Neutrophil (primary cell): ENCODE data around the gene FSTL4.

Experiments
- H3K27ac ChIP-seq: fragments of 200-600 bp; sonication (generic); 2 replicates; pipeline ENCODE4 v1.5.1; 2016; ENCODE audit warnings: mild to moderate bottlenecking, moderate library complexity
- H3K27me3 ChIP-seq: fragments of 200-600 bp; sonication (generic); 2 replicates; pipeline ENCODE4 v1.6.0; 2016; ENCODE audit warnings: mild to moderate bottlenecking
- H3K36me3 ChIP-seq: fragments of 200-600 bp; sonication (generic); 2 replicates; pipeline ENCODE4 v1.5.1; 2017
- H3K4me1 ChIP-seq, 2 experiments: fragments of 200-600 bp in 1 of 2; sonication (generic) in 1 of 2; 1 replicate in 1 of 2; 2 replicates in 1 of 2; pipeline versions ENCODE4 v1.5.1 to v1.6.1; 2013 to 2016; ENCODE audit warnings: low read depth in 1 of 2, low read length in 1 of 2, mild to moderate bottlenecking in 1 of 2, moderate library complexity in 1 of 2; ENCODE audit not compliant: control insufficient read depth in 1 of 2, insufficient read depth in 1 of 2
- H3K4me3 ChIP-seq, 2 experiments: fragments of 200-600 bp in 1 of 2; sonication (generic) in 1 of 2; 1 replicate in 1 of 2; 2 replicates in 1 of 2; pipeline ENCODE4 v1.5.1; 2013 to 2016; ENCODE audit warnings: low read depth in 1 of 2, low read length in 1 of 2, mild to moderate bottlenecking in 1 of 2, moderate library complexity in 1 of 2
- H3K9me3 ChIP-seq: fragments of 200-600 bp; sonication (generic); 2 replicates; pipeline ENCODE4 v1.5.1; 2016
- CTCF ChIP-seq: fragments of 200-600 bp; sonication (generic); IDR thresholded peaks from 2 replicates; pipeline ENCODE4 v1.5.1; 2016; ENCODE audit warnings: antibody characterized with exemption

FSTL4 gene

DNA sequence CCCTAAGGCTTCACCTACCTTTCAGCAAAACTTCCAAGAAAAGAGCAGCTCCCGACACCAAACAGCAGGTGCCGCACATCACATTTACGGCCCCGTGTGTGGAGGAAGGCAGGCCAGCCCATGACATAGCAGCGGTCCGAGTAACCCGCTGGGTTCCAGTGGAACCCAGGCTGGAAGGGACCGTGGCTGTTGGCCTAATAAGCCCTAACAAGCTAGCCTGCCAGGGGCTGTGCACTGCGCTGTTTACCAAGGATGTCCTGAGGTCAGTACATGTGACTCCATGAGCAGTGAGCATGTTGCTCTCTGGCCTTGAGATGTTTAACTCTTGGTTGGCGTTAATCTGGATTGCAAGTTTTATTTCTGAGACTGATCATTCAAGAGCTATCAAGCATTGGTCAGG, 131.5 kb downstream of the FSTL4 start:
- H3K4me1 ChIP-seq, result no peaks in the 10 kb centered on the region
- H3K9me3 ChIP-seq, result no peaks in the 10 kb centered on the region
- H3K27me3 ChIP-seq, result peaks cover 52% of the 10 kb centered on the region
- no peaks in the 10 kb centered on the region for H3K36me3 ChIP-seq
- TF ChIP-seq CTCF, result no peak
- no peak overlapping the region for H3K27ac ChIP-seq
- H3K4me3 ChIP-seq, result no peak overlapping the region

DNA sequence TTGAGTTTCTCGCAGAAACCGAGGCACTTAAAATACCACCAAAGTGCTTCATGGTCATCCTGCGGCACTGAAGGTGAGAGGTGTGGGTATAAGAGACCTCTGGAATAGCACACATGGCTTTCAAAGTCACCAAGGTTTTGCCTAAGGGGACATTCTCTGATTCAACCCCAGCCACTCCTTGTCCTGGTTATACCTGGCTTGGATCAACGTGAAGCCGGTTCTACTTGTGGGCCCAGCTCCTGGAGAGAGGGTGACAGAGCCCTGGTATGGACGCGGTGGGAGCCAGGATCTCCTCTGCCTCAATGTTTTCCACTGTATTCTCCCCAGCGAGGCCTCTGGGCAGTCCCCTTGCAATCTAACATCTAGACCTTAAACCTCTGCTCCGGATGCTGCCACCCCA, 132.0 kb downstream of the FSTL4 start:
- Histone ChIP-seq H3K36me3 (no peaks in the 10 kb centered on the region), H3K4me3 (no peak overlapping the region), H3K4me1 (no peaks in the 10 kb centered on the region), H3K27ac (no peak overlapping the region), H3K27me3 (peaks cover 52% of the 10 kb centered on the region), H3K9me3 (no peaks in the 10 kb centered on the region)
- no peak for TF ChIP-seq CTCF

- peaks cover 60% of the 10 kb centered on the region for H3K27me3 ChIP-seq
- H3K9me3 ChIP-seq, result no peaks in the 10 kb centered on the region
- no peak for TF ChIP-seq CTCF
- H3K4me1 ChIP-seq, result no peaks in the 10 kb centered on the region
- H3K36me3 ChIP-seq, result no peaks in the 10 kb centered on the region
- no peak overlapping the region for H3K4me3 ChIP-seq
- H3K27ac ChIP-seq, result no peak overlapping the region
Measured at GRCh38 chr5:133478199-133478985, 133.9 kb downstream of the FSTL4 start.

DNA sequence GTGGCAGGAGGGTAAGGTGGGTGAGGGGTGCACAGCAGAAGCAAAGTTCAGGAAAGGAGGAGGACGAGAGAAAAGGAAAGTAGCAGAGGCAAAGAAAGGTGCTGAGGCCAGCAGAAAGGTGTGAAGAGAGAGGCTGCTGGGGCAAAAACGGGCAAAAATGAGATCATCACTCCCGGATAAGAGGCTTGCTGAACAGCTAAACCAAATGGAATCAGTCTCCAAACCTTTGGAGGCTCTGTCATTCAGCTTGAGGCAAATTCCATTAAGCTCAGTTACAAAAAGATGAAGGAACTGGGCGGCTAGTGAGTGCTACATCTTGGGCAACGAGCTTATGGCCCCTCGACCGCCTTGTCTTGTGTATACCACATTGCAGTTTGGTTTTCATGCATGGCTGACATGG, 136.4 kb downstream of the FSTL4 start:
- Histone ChIP-seq H3K27ac (no peak overlapping the region), H3K36me3 (no peaks in the 10 kb centered on the region), H3K4me1 (peaks cover 0 to 3% of the 10 kb centered on the region in 2 experiments), H3K9me3 (no peaks in the 10 kb centered on the region), H3K4me3 (no peak overlapping the region), H3K27me3 (peaks cover 79% of the 10 kb centered on the region)
- no peak for TF ChIP-seq CTCF

DNA sequence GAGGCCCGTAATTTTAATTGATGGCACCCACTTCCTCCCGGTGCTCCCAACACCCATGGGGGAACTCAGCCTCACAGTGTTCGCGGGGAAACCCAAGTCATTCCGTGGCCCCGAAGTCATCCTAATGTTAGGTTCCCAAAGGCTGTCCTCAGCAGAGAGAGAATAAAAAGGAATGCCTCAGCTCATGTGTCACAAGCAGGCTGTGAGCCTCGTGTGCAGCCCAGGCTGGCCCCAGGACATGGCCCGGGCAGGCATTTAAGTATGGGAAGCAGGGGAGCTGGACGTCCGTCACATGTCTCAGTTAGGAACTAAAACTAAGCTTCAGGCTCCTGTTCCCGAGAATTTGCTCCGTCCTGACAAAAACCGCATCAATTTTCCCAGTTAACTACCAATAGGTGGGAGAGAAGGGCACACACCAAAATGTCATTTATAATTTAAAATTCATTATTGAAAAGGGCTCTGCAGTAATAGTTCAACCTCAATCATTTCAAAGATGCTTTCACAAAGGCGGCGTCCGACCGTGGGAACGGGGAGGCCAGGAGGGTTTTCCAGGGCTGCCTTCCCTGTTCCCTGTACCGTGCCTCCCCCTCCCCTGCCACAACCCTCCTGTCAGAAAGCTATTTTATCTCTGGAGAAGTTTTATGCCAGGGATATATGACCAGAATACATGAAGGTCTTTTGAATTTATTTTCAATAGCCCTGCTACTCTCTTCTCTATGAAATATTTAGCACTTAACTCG, 137.3 kb downstream of the FSTL4 start:
- H3K4me1 ChIP-seq, result peaks cover 0 to 5% of the 10 kb centered on the region in 2 experiments
- H3K4me3 ChIP-seq, result no peak overlapping the region
- no peak overlapping the region for H3K27ac ChIP-seq
- no peaks in the 10 kb centered on the region for H3K9me3 ChIP-seq
- H3K36me3 ChIP-seq, result no peaks in the 10 kb centered on the region
- no peak for TF ChIP-seq CTCF
- H3K27me3 ChIP-seq, result peaks cover 80% of the 10 kb centered on the region
